Thymus (tissue), 11 donors: Measurements from ENCODE around the gene KIF16B. TPM values are rescaled to one million over a fixed set of nuclear protein-coding genes. Genes with fewer than 3 reads are reported as not detected.

Source experiments
- DNase-seq, 9 donors: peaks; one replicate each; pipeline ENCODE4 v3.0.0-alpha.2; 2013; ENCODE audit warnings: low spot score in 9 of 9, low read depth in 6 of 9, missing footprints in 1 of 9
- H3K27ac ChIP-seq, 2 donors: one replicate each; pipeline ENCODE4 v1.5.1; 2013; ENCODE audit warnings: control low read depth in 1 of 2, low read depth in 1 of 2, low read length in 1 of 2, mild to moderate bottlenecking in 1 of 2, moderate library complexity in 1 of 2
- H3K27me3 ChIP-seq, 2 donors: one replicate each; pipeline ENCODE4 v1.5.1; 2013; ENCODE audit warnings: low read length in 1 of 2; ENCODE audit not compliant: control insufficient read depth in 2 of 2, insufficient read depth in 1 of 2
- H3K36me3 ChIP-seq, 2 donors: one replicate each; pipeline ENCODE4 v1.5.1; 2013; ENCODE audit warnings: low read length in 1 of 2, mild to moderate bottlenecking in 1 of 2, moderate library complexity in 1 of 2; ENCODE audit not compliant: control insufficient read depth in 2 of 2, insufficient read depth in 2 of 2
- H3K4me1 ChIP-seq, 2 donors: one replicate each; pipeline ENCODE4 v1.5.1; 2013; ENCODE audit warnings: low read length in 2 of 2; ENCODE audit not compliant: control insufficient read depth in 2 of 2, insufficient read depth in 2 of 2
- H3K4me3 ChIP-seq, 2 donors: one replicate each; pipeline ENCODE4 v1.5.1; 2013; ENCODE audit warnings: low read length in 2 of 2, control low read depth in 1 of 2, mild to moderate bottlenecking in 1 of 2
- H3K9me3 ChIP-seq, 2 donors: one replicate each; pipeline ENCODE4 v1.5.1; 2013; ENCODE audit warnings: low read length in 1 of 2, mild to moderate bottlenecking in 1 of 2; ENCODE audit not compliant: control insufficient read depth in 2 of 2, insufficient read depth in 1 of 2
- WGBS: extraction: QIAGEN DNeasy Blood & Tissue Kit; methylation state at CpG from one replicate; pipeline ENCODE4 v1.1.7; 2013; 5-methylcytosine and 5-hydroxymethylcytosine counted together
- polyA plus RNA-seq: library from polyadenylated mRNA; stranded (reverse); fragments of 200-250 nt; gene quantifications from one replicate; pipeline ENCODE4 v1.2.3, GENCODE V29; 2013
- total RNA-seq: library from RNA; stranded (reverse); fragments of 120-200 nt; gene quantifications from one replicate; pipeline ENCODE4 v1.2.4, GENCODE V29; 2013
- donor health status: healthy.

The KIF16B gene
- total and polyA plus RNA-seq, 2 donors = 5.2 to 6.7 TPM

DNA sequence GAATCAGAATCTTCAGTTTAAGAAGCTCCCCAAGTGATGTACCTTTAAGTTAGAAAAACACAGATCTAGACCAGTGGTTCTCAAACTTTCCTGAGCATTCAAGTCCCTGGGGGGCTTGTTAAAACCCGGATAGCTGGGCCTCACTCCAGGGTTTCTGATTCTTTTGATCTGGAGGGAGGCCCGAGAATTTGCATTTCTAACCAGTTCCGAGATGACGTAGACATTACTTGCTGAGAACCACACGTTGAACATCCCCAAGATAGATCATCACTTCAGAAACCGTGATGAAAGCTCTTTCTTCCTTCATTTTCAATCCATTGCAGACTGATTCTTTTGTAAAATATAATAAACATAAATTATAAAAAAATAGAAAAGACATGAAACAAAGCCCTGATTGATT is 40.7 kb upstream of the KIF16B start:
- no peaks in the 10 kb centered on the region for H3K36me3 ChIP-seq
- WGBS = 92% methylated on average over 6 of the region's 6 CpGs

DNA sequence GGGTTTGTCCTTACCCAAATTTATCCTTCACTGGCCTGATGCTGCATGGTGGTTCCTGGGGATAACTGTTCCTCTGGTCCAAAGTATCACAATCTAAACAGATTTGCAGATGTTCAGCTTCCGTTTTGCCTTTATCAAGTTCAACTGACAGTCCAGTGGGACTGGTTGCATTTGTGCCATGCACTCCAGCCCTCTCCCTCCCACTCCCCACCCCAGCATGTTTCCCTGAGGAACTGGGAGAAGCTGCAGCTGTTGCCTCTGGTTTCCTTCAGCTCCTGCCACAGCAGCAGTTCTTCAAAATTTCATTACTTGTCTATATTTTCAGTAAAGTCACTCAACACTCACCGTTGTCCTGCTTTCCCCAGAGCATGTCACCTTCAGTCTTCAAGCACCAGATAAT is 39.5 kb upstream of the KIF16B start:
- no peak for DNase-seq
- WGBS = 96% methylated on average over 2 of the region's 2 CpGs
- no peaks in the 10 kb centered on the region for H3K4me1 ChIP-seq

More for the DNA sequence above, 40.7 kb upstream of the KIF16B start:
- Histone ChIP-seq H3K4me1 (no peaks in the 10 kb centered on the region), H3K9me3 (peaks cover 0 to 5% of the 10 kb centered on the region in 2 donors), H3K27me3 (no peaks in the 10 kb centered on the region), H3K4me3 (no peak overlapping the region), H3K27ac (no peak overlapping the region)
- no peak for DNase-seq

DNA sequence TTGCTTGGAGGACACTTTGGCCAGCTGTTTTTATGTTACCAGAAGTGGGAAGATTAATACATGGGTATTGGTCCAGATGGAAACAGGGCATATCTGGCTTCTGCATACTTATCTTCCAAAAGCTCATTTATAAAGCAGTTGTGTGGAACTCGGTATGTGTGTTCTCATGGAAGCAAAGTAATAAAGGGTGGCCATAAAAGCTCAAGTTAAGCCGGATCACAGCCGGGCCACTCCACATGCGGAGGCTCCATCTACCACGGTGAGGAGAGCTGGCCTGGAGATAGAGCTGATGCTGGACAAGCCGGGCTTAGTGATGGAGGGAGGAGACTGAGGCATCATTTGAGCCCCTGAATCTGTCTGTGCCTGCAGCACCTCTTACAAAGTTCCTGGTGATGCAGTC is 38.6 kb upstream of the KIF16B start:
- no peak overlapping the region for H3K27ac ChIP-seq
- no peaks in the 10 kb centered on the region for H3K4me1 ChIP-seq
- no peaks in the 10 kb centered on the region for H3K27me3 ChIP-seq
- no peaks in the 10 kb centered on the region for H3K9me3 ChIP-seq
- WGBS = 92% methylated on average over 6 of the region's 6 CpGs
- H3K36me3 ChIP-seq = no peaks in the 10 kb centered on the region
- no peak overlapping the region for H3K4me3 ChIP-seq
- no peak for DNase-seq

More for the DNA sequence above, 39.5 kb upstream of the KIF16B start:
- Histone ChIP-seq H3K27ac (no peak overlapping the region), H3K9me3 (peaks cover 0 to 3% of the 10 kb centered on the region in 2 donors), H3K36me3 (no peaks in the 10 kb centered on the region), H3K27me3 (no peaks in the 10 kb centered on the region), H3K4me3 (no peak overlapping the region)

DNA sequence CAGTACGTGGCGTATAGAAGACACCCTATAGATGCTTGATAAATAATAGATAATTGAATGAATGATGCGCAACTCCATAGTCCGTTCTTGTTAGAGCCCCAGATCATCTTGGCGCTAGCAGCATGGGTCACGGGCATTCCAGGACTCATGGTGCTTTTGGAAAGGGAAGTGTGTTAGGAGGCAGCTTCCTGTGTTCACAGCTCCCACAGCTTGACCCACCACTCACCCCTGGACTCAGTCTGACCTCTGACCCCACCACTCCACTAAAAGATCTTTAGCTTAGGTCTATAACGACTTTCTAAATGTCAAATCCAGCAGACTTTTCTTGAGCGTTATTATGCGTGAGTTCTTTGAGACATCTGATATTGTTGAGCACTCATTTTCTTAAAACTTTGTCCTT is 35.8 kb upstream of the KIF16B start:
- Histone ChIP-seq H3K27ac (no peak overlapping the region), H3K4me3 (no peak overlapping the region), H3K36me3 (no peaks in the 10 kb centered on the region), H3K9me3 (no peaks in the 10 kb centered on the region), H3K27me3 (no peaks in the 10 kb centered on the region), H3K4me1 (no peaks in the 10 kb centered on the region)
- no peak for DNase-seq
- WGBS = 86% methylated on average over 9 of the region's 9 CpGs

DNA sequence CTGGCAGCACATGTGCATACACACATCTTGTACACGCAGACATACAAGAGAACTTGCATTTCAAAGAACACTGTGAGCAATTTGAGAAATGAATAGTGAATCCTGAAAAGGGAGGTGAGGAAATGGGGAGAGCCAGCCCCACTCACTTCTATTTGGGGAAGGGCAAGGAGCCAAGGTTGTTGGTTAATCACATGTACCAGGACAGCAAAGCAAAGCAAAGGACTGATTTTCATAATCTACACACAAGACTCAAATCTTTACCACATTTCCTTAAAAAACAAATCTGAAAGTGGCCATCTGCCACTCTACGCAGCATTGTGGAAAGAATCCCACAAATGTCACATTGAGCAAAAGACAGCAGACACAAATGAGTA is 35.0 kb upstream of the KIF16B start:
- Histone ChIP-seq H3K27me3 (no peaks in the 10 kb centered on the region), H3K27ac (no peak overlapping the region), H3K36me3 (no peaks in the 10 kb centered on the region), H3K9me3 (no peaks in the 10 kb centered on the region), H3K4me1 (no peaks in the 10 kb centered on the region), H3K4me3 (no peak overlapping the region)
- no peak for DNase-seq
- WGBS = 88% methylated on average over 2 of the region's 2 CpGs

DNA sequence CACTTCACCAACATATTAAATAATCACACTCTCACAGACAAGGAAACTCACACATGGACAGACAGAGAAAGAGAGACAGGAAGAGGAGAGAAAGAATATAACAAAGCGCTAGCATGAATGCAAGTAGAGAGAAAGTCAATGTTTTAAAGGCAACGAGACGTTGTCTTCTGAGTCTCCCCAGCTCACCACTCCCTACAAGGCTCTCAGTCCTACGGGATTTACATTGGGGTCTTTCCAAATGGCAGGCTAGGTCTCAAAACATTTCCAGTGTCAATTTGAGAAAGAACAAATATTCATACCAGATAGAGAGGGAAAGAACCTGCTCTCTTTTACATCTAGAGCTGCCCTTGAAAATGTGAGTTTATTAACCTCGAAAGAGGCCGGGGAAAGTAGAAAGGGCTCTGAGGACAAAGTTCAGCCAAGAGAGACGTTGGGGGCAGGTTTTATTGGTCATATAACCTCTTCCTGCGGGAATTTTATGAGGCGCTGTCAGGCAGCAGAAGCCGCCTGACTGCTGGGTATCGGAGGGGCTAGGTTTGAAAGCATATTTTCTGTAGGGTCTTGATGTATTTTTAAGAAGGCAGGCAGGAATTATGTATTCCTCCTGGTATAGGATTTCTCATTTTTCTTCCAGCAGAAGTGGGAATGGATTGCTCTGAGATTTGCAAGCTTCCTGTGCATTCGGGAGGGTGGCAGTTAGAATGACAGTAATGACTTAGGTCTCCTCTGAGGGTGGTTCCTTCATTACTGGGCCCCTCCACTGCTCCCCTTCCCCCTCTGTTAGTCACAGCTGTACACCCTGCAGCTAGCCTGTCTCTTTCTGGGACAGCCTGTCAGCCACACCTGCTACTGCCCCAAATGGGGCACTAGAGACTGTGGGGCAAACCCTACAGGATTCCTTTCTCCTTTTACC is 34.4 kb upstream of the KIF16B start:
- H3K27ac ChIP-seq = no peak overlapping the region
- no peak overlapping the region for H3K4me3 ChIP-seq
- no peaks in the 10 kb centered on the region for H3K36me3 ChIP-seq
- H3K27me3 ChIP-seq = no peaks in the 10 kb centered on the region
- WGBS = 84% methylated on average over 12 of the region's 12 CpGs
- no peaks in the 10 kb centered on the region for H3K4me1 ChIP-seq
- no peaks in the 10 kb centered on the region for H3K9me3 ChIP-seq
- DNase-seq = peak in 1 of 9 donors; percentile 15

DNA sequence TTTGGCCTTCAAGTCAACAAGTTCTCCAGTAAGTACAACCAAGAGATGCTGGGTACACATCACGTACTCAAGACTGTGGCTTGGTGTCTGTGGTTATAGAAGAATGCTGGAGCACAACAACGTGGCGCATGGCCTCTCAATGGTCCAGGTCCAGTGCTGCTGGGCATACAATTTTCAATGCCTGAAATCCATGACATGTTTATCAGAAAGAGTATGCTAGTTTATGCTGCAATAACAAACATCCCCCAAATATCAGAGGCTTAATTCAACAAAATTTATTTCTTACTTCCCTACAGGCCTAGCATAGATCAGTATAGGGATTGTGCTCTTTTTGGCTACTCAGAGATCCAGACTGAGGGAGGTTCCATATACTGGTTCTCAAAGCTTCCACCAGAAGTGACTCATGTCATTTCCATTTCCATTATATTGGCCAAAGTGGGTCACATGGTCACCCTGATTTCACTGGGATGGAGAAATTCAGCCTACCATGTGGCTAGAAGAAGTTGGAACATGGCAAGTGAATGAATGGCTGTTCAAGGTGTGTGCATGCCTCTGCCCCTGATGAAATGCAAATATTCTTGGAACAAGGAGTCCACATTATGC is 33.3 kb upstream of the KIF16B start:
- no peaks in the 10 kb centered on the region for H3K27me3 ChIP-seq
- DNase-seq = no peak
- no peak overlapping the region for H3K27ac ChIP-seq
- H3K4me1 ChIP-seq = no peaks in the 10 kb centered on the region
- no peak overlapping the region for H3K4me3 ChIP-seq
- WGBS = 96% methylated on average over 3 of the region's 3 CpGs
- H3K9me3 ChIP-seq = no peaks in the 10 kb centered on the region
- H3K36me3 ChIP-seq = no peaks in the 10 kb centered on the region

DNA sequence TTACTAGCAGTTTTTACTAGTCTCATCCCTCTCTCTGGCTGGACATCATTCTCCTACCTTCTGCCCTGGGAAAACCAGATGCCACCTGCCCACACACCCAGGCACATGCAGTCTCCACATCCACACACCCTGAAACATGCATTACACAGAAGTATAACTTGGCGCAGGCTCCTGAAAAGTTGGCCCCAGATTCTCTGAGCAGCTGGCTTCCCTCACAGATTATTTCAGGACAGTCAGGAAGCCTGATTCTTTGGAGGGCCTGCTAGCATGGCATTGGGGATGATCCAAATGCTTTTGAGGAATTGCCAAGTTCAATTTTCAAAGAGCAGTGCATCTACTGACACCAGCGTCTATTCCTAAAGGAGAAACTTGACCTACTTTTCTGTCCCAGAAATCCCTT is 27.8 kb upstream of the KIF16B start:
- no peaks in the 10 kb centered on the region for H3K9me3 ChIP-seq
- no peaks in the 10 kb centered on the region for H3K4me1 ChIP-seq
- WGBS = 97% methylated on average over 2 of the region's 2 CpGs
- no peak overlapping the region for H3K4me3 ChIP-seq
- no peak overlapping the region for H3K27ac ChIP-seq
- no peak for DNase-seq
- H3K36me3 ChIP-seq = no peaks in the 10 kb centered on the region
- no peaks in the 10 kb centered on the region for H3K27me3 ChIP-seq

DNA sequence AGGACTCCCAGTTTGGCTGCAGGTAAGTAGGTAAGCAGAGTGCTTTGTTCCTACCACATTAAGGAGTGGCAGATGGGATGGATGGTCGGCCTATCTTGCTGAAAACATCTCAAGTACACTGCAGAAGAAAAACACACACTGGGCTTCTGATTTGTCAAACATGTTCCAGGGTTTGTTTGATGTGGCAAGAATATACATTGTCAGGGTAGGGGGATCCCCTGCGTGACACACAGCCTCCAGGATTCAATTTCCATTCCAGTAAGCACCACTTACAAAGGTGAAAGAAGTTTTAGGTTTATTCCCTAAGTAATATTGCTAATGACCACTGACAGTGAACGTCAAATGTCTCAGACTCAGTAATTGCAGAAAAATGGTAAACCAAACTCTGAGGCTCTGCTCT is 26.0 kb upstream of the KIF16B start:
- no peaks in the 10 kb centered on the region for H3K4me1 ChIP-seq
- DNase-seq = peak in 3 of 9 donors; percentile 3 to 43 (median 21)
- no peak overlapping the region for H3K4me3 ChIP-seq
- H3K9me3 ChIP-seq = no peaks in the 10 kb centered on the region
- no peaks in the 10 kb centered on the region for H3K27me3 ChIP-seq
- no peak overlapping the region for H3K27ac ChIP-seq
- 61% methylated on average over 3 of the region's 3 CpGs for WGBS
- H3K36me3 ChIP-seq = no peaks in the 10 kb centered on the region
